Mesendoderm (in vitro differentiated cells): Measurements from ENCODE around the gene MAP4K1. TPM values are rescaled to one million over a fixed set of nuclear protein-coding genes. Genes with fewer than 3 reads are reported as not detected.
A peak's percentile ranks its signal among the peaks of the same experiment; 100 is the strongest.

ENCODE experiments used
- DNase-seq: peaks from one replicate; pipeline ENCODE4 v3.0.0; 2013
- H2AK5ac ChIP-seq: 2 replicates; pipeline ENCODE4 v1.6.1; 2013; ENCODE audit warnings: low read length, inconsistent platforms
- H2BK120ac ChIP-seq: 2 replicates; pipeline ENCODE4 v1.6.1; 2013; ENCODE audit warnings: low read depth, mild to moderate bottlenecking, low read length, moderate library complexity, mixed read lengths
- H2BK15ac ChIP-seq: replicated peaks from 2 replicates; pipeline ENCODE4 v1.6.1; 2013; ENCODE audit warnings: low read depth, mild to moderate bottlenecking, moderate library complexity
- H2BK5ac ChIP-seq: 2 replicates; pipeline ENCODE4 v1.6.1; 2013; ENCODE audit warnings: low read length, inconsistent platforms
- H3K18ac ChIP-seq: 2 replicates; pipeline ENCODE4 v1.6.1; 2013; ENCODE audit warnings: mild to moderate bottlenecking, low read length, mixed read lengths
- H3K23ac ChIP-seq: one replicate; pipeline ENCODE4 v1.6.1; 2013; ENCODE audit warnings: low read length
- H3K27ac ChIP-seq: 2 replicates; pipeline ENCODE4 v1.5.1; 2013; ENCODE audit warnings: low read depth, mild to moderate bottlenecking, inconsistent platforms, low read length, moderate library complexity
- H3K27me3 ChIP-seq: 2 replicates; pipeline ENCODE4 v1.6.1; 2013; ENCODE audit warnings: low read length, control low read depth, mild to moderate bottlenecking, inconsistent platforms; ENCODE audit not compliant: insufficient read depth, poor library complexity
- H3K36me3 ChIP-seq: 2 replicates; pipeline ENCODE4 v1.6.1; 2013; ENCODE audit warnings: low read length, inconsistent platforms; ENCODE audit not compliant: control insufficient read depth, insufficient read depth
- H3K4ac ChIP-seq: one replicate; pipeline ENCODE4 v1.6.1; 2013; ENCODE audit warnings: low read depth, mild to moderate bottlenecking, low read length, moderate library complexity
- H3K4me1 ChIP-seq: 2 replicates; pipeline ENCODE4 v1.6.1; 2013; ENCODE audit warnings: low read depth, low read length, inconsistent platforms; ENCODE audit not compliant: control insufficient read depth
- H3K4me2 ChIP-seq: 2 replicates; pipeline ENCODE4 v1.6.1; 2013; ENCODE audit warnings: low read length
- H3K4me3 ChIP-seq: 2 replicates; pipeline ENCODE4 v1.5.1; 2013; ENCODE audit warnings: mild to moderate bottlenecking, low read length
- H3K56ac ChIP-seq: one replicate; pipeline ENCODE4 v1.6.1; 2013; ENCODE audit warnings: low read length
- H3K79me1 ChIP-seq: 2 replicates; pipeline ENCODE4 v1.6.1; 2013; ENCODE audit warnings: low read length, inconsistent platforms
- H3K79me2 ChIP-seq: 2 replicates; pipeline ENCODE4 v1.6.1; 2013; ENCODE audit warnings: mild to moderate bottlenecking, low read length; ENCODE audit not compliant: control insufficient read depth, insufficient read depth
- H3K9ac ChIP-seq: 2 replicates; pipeline ENCODE4 v1.6.1; 2013; ENCODE audit warnings: low read length, inconsistent platforms
- H4K5ac ChIP-seq: one replicate; pipeline ENCODE4 v1.6.1; 2013; ENCODE audit warnings: low read length
- H4K8ac ChIP-seq: one replicate; pipeline ENCODE4 v1.6.1; 2013; ENCODE audit warnings: low read depth, mild to moderate bottlenecking, control low read depth, low read length, moderate library complexity
- WGBS: extraction: QIAGEN DNeasy Blood & Tissue Kit; methylation state at CpG from one replicate; pipeline ENCODE4 v1.1.7; 2013; ENCODE audit warnings: low lambda C conversion rate, missing lambda C conversion rate; ENCODE audit not compliant: insufficient coverage; ENCODE audit errors: extremely low coverage; 5-methylcytosine and 5-hydroxymethylcytosine counted together
- polyA plus RNA-seq, 2 experiments: library from polyadenylated mRNA; stranded (reverse); fragments of 200-250 nt; gene quantifications; one replicate each; pipeline ENCODE4 v1.2.3, GENCODE V29; 2013

MAP4K1 gene
- 9.1 TPM for polyA plus RNA-seq (2013, experiment 1 of 2)
- polyA plus RNA-seq (2013, experiment 2 of 2) = 8.6 TPM

DNA sequence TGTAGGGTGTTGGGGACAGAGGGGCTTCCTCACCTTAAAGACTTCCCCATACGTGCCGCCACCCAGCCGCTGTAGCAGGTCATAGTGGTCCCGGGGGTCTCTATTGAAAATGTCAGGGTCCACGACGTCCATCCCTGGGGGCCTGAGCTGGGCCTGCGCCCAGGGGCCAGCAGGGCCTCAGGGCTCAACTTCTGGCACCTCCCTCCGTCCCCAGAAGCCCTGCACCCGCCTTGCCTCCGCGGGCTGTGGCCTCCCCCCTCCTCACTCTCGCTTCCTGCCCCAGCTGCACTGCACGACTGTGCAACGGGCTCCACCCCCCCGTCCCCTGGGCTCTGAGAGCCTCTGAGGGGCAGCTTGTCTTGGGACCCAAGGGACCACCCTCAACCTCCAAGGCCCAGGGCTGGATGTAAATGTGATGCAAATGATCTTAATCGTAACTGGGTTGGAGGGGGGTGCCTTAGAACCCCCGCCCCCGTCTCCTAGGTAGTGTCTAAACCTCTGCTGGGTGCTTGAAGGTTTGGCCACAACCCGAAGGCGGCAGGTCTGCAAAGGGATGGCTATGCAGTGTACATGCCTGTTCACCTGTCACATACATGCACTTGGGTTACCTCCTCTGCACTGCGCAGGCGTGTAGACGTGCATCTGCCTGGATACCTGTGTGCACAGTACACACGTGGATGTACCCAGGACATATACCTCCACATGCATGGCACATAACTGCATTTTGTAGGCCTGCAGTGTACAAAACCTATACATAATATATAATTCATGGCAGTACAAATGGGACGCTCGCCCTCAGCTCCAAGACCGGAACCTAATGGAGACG, at the start of gene MAP4K1:
Gene MAP4K1 (minus strand): TSS at position 190 of the 826 bp plus-strand sequence. CDS start 58 bp downstream, at position 132.
- Histone ChIP-seq H3K18ac (peak within 1 kb of the TSS; percentile 32), H4K8ac (no peak within 1 kb of the TSS), H3K79me2 (peaks cover 15% of the 10 kb centered on the region), H2BK120ac (no peak within 1 kb of the TSS), H3K27ac (peak within 1 kb of the TSS; percentile 28), H2BK5ac (peak within 1 kb of the TSS; percentile 41), H3K9ac (peak within 1 kb of the TSS; percentile 98), H3K4me3 (peak within 1 kb of the TSS; percentile 59), H3K79me1 (peaks cover 12% of the 10 kb centered on the region), H3K27me3 (no peaks in the 10 kb centered on the region), H3K4me2 (peak within 1 kb of the TSS; percentile 77), H3K4ac (peak within 1 kb of the TSS; percentile 81), H3K36me3 (peaks cover 2% of the 10 kb centered on the region), H4K5ac (no peak within 1 kb of the TSS), H3K23ac (no peak within 1 kb of the TSS), H3K4me1 (peaks cover 7% of the 10 kb centered on the region), H3K56ac (peak within 1 kb of the TSS; percentile 99), H2BK15ac (no peak within 1 kb of the TSS), H2AK5ac (peak within 1 kb of the TSS; percentile 88)
- no peak for DNase-seq
- WGBS = no CpG with 5 or more reads among the region's 28 CpGs

DNA sequence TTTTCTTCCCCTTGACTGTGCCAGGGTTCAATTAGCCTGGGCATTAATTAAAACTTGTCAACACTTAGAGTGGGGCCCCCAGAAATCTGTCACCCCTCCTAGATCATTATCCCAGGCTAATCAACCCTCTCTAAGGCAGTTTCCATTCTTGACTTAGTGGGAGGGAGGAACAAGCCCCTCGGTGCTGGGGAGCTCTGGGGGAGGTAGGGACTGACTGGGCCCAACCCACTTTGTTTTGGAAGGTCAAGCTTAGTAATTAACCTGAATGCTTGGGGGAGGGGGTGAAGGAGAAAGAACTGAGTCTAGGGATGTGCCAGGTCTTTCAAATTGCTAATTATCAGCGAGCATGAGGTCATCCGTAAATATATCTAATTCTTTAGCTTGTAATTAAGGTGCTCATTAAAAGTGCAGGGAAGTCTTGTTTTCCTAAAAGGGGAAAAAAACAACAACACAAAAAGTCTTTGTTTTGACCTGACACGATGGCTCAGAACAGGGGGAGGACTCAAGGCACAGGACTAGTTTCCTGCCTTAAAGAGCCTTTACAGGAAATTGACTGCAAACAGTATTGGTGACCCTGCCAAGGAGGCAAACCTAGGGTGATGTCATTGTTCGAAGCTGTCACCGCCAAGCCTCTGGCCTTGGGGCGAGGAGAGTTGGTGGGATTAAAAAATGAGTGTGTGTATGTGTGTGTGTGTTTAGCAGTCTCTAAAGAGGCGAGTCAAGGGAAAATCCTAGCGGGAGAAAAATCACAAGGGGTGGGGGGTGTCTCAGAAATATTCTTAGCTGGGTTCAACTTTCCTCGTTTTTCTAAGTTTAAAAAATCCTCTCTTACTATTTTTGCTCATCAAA, 49.1 kb upstream of the MAP4K1 start:
- Histone ChIP-seq H3K9ac (peak overlapping the region; percentile 70), H3K79me2 (peaks cover 85% of the 10 kb centered on the region), H4K8ac (no peak overlapping the region), H2BK15ac (no peak overlapping the region), H2BK5ac (peak overlapping the region; percentile 92), H2BK120ac (peak overlapping the region; percentile 14), H3K4me1 (peaks cover 52% of the 10 kb centered on the region), H3K27me3 (no peaks in the 10 kb centered on the region), H3K79me1 (peaks cover 21% of the 10 kb centered on the region), H3K56ac (peak overlapping the region; percentile 93), H3K4me3 (no peak overlapping the region), H3K18ac (peak overlapping the region; percentile 10), H3K4ac (peak overlapping the region; percentile 58), H4K5ac (no peak overlapping the region), H3K23ac (no peak overlapping the region), H3K27ac (peak overlapping the region; percentile 74), H3K36me3 (no peaks in the 10 kb centered on the region), H3K4me2 (no peak overlapping the region), H2AK5ac (peak overlapping the region; percentile 86)
- DNase-seq = peak; percentile 96
- no CpG with 5 or more reads among the region's 10 CpGs for WGBS

DNA sequence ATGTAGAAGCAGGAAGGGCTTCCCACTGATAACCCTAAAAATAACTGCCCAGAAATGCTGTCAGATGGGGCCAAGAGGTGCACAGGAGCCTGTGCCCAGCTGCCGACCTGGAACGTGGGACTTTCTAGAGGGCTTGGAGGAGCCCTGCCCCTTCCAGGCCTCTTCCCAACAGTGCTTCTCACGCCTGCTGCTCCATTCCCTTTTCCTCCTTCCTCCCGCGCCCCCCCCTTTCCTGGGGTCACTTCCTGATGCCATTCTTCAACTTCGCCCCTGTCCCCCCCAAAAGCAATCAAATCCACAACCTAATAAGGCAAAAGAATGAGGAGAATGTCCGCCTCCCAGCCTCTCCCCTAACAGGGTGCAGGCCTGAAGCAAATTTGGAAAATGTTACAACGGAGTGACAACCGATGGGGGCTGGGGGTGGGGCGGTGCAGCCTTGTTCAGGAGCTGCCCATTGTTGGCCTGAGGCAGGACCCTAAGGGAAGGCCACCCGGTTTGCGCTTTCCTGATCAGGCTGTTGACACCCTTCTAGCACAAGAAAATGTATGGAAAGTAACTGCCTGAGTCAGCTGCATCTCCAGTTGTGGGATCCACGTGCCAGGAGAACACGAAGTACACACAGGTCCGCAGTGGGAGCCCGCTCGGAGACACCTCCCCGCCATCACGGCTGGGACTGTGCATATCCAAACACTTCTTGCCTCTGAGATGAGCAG, 48.4 kb upstream of the MAP4K1 start:
- Histone ChIP-seq H3K9ac (peak overlapping the region; percentile 70), H3K27ac (peak overlapping the region; percentile 84), H2BK5ac (peak overlapping the region; percentile 92), H3K27me3 (no peaks in the 10 kb centered on the region), H3K18ac (peak overlapping the region; percentile 71), H3K79me1 (peaks cover 16% of the 10 kb centered on the region), H3K56ac (peak overlapping the region; percentile 93), H4K5ac (no peak overlapping the region), H2AK5ac (peak overlapping the region; percentile 86), H3K23ac (no peak overlapping the region), H3K4me1 (peaks cover 44% of the 10 kb centered on the region), H4K8ac (no peak overlapping the region), H3K4me3 (no peak overlapping the region), H3K36me3 (no peaks in the 10 kb centered on the region), H3K4ac (peak overlapping the region; percentile 58), H3K4me2 (peak overlapping the region; percentile 26), H2BK120ac (peak overlapping the region; percentile 14), H2BK15ac (no peak overlapping the region), H3K79me2 (peaks cover 82% of the 10 kb centered on the region)
- no CpG with 5 or more reads among the region's 19 CpGs for WGBS
- peak; percentile 99 for DNase-seq

DNA sequence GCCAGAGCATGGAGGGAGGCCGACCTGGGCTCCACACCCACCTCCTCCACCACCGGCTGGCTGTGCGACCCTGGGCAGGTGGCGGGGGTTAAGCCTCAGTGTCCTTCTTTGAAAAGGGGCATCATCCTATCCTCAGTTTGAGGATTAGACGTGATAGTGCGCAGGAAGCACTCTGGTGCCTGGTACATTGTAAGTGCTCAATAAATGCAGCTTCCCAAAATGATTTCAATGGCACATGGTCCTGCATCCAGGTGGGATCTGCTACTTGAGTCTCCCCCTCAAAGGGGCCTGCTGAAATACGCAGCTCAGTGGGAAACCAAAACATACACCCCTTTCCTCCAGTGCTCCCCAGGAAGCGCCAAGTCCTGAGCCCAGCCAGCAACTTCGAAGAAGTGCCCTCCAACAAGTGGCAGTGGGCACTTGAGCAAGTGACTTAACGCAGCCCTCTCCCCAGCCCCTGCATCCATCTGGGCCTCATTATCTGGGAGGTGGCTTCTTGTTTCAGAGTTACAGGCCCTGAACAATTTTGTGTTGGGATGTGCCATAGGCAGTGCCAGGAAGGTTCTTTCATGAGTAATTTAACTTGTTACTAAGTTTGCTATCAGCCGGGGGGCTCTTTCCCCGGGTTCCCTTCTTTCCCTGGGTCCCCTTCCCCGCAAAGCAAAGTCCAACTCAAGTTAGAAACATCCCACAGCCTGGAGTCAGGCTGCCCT, 47.6 kb upstream of the MAP4K1 start:
- Histone ChIP-seq H3K23ac (no peak overlapping the region), H3K18ac (peak overlapping the region; percentile 71), H3K36me3 (no peaks in the 10 kb centered on the region), H3K56ac (peak overlapping the region; percentile 83), H2BK15ac (no peak overlapping the region), H3K79me1 (peaks cover 16% of the 10 kb centered on the region), H3K4me2 (no peak overlapping the region), H4K5ac (no peak overlapping the region), H3K4me1 (peaks cover 42% of the 10 kb centered on the region), H2BK5ac (peak overlapping the region; percentile 64), H2AK5ac (no peak overlapping the region), H2BK120ac (no peak overlapping the region), H3K79me2 (peaks cover 83% of the 10 kb centered on the region), H3K9ac (peak overlapping the region; percentile 61), H3K27ac (peak overlapping the region; percentile 84), H3K4ac (peak overlapping the region; percentile 46), H3K4me3 (no peak overlapping the region), H4K8ac (no peak overlapping the region), H3K27me3 (no peaks in the 10 kb centered on the region)
- DNase-seq = no peak
- no CpG with 5 or more reads among the region's 13 CpGs for WGBS
